SK-N-MC (cell line): ENCODE results near the gene HSD17B12.

Experiments
- EZH2 ChIP-seq: fragments of 200-600 bp; sonication (generic); IDR thresholded peaks from one replicate; pipeline ENCODE4 v1.6.1; 2017; ENCODE audit warnings: antibody characterized with exemption
- FOXP2 ChIP-seq: optimal IDR thresholded peaks from 2 replicates; pipeline ENCODE3; 2011; ENCODE audit warnings: mild to moderate bottlenecking, moderate library complexity; ENCODE audit not compliant: insufficient read depth; ENCODE audit errors: extremely low read length, control extremely low read depth
- POLR2AphosphoS5 ChIP-seq: IDR thresholded peaks from 2 replicates; pipeline ENCODE4 v1.6.1; 2012; ENCODE audit warnings: mild to moderate bottlenecking, low read depth, low read length, borderline replicate concordance

DNA sequence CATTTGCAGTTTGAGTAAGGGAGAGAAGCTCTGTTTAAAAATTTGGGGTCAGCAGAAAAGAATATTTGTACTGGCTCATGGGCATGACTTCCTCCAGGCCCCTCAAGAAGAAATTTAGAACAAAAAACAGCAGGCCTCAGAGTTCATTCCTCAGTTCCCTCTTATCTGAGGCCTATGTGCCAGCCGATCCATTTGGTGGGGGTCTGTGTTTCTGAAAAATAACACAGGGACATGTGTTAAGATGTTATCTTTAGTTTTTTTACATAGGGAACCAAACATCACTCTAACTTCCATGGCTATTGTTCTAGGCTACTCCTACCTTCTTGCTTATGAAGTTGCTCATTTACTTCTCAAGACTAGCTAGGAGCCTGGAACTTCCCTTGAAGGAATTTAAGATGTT lies 16.2 kb upstream of the HSD17B12 start:
- TF ChIP-seq FOXP2 (no peak), POLR2AphosphoS5 (no peak), EZH2 (no peak)
